SU-DHL-6 (cell line): Measurements from ENCODE around the gene MIOS.

Experiments used
- H2AFZ ChIP-seq: fragments of 200-600 bp; sonication (generic); 2 replicates; pipeline ENCODE4 v1.6.1; 2014; ENCODE audit warnings: low read depth, mild to moderate bottlenecking, moderate library complexity, mixed read lengths, antibody characterized with exemption, low read length; ENCODE audit not compliant: severe bottlenecking
- H3F3A ChIP-seq: fragments of 200-600 bp; shearing (Covaris generic); 2 replicates; pipeline ENCODE4 v1.6.0; 2016; ENCODE audit warnings: antibody characterized with exemption, mild to moderate bottlenecking; ENCODE audit not compliant: insufficient read depth
- H3K27ac ChIP-seq: fragments of 200-600 bp; sonication (generic); 2 replicates; pipeline ENCODE4 v1.5.1; 2016; ENCODE audit warnings: low read depth, mild to moderate bottlenecking, low read length, moderate library complexity, mixed read lengths
- H3K27me3 ChIP-seq: fragments of 200-600 bp; sonication (generic), shearing (Covaris generic); 2 replicates; pipeline ENCODE4 v1.6.0; 2014; ENCODE audit warnings: mild to moderate bottlenecking, low read length
- H3K36me3 ChIP-seq: fragments of 200-600 bp; sonication (generic); 2 replicates; pipeline ENCODE4 v1.6.1; 2014; ENCODE audit warnings: mild to moderate bottlenecking, low read length, mixed read lengths
- H3K4me2 ChIP-seq: fragments of 300-600, 200-600 bp; shearing (Covaris generic), sonication (generic); 2 replicates; pipeline ENCODE4 v1.6.0; 2014; ENCODE audit warnings: low read length, low read depth, mild to moderate bottlenecking; ENCODE audit not compliant: poor library complexity, severe bottlenecking
- H3K4me3 ChIP-seq: fragments of 200-600 bp; sonication (generic); 2 replicates; pipeline ENCODE4 v1.5.1; 2014; ENCODE audit warnings: antibody characterized with exemption, low read length, mild to moderate bottlenecking, mixed read lengths; ENCODE audit not compliant: insufficient read depth, poor library complexity, severe bottlenecking
- H3K79me2 ChIP-seq: fragments of 200-600 bp; sonication (generic); 2 replicates; pipeline ENCODE4 v1.6.1; 2014; ENCODE audit warnings: mild to moderate bottlenecking, low read length, moderate library complexity; ENCODE audit not compliant: insufficient read depth
- H3K9ac ChIP-seq: fragments of 200-600 bp; sonication (generic); 2 replicates; pipeline ENCODE4 v1.7.0; 2014; ENCODE audit warnings: mild to moderate bottlenecking, low read length
- H3K9me2 ChIP-seq: fragments of 200-600 bp; sonication (generic); replicated peaks from 2 replicates; pipeline ENCODE4 v1.6.1; 2014; ENCODE audit warnings: low read length; ENCODE audit not compliant: insufficient read depth
- H3K9me3 ChIP-seq: fragments of 200-600 bp; sonication (generic); 2 replicates; pipeline ENCODE4 v1.6.1; 2014; ENCODE audit warnings: low read length, mixed read lengths; ENCODE audit not compliant: insufficient read depth
- H4K20me1 ChIP-seq: fragments of 200-600 bp; sonication (generic); 2 replicates; pipeline ENCODE4 v1.6.1; 2014; ENCODE audit warnings: low read depth, mild to moderate bottlenecking, antibody characterized with exemption, low read length, moderate library complexity, mixed read lengths
- CTCF ChIP-seq: fragments of 200-600 bp; sonication (generic); IDR thresholded peaks from one replicate; pipeline ENCODE4 v1.5.1; 2017; ENCODE audit warnings: antibody characterized with exemption, mild to moderate bottlenecking, low read length, moderate library complexity; ENCODE audit not compliant: insufficient read depth, poor library complexity, severe bottlenecking
- EZH2phosphoT487 ChIP-seq: fragments of 200-600 bp; sonication (generic), shearing (Covaris generic); conservative IDR thresholded peaks from 2 replicates; pipeline ENCODE4 v1.6.1; 2018; ENCODE audit warnings: mild to moderate bottlenecking, antibody characterized with exemption, low read length, moderate library complexity, mixed read lengths

Gene MIOS

GRCh38 chr7:7596176-7596575 is 29.5 kb downstream of the MIOS start:
- Histone ChIP-seq H3K27me3 (no peaks in the 10 kb centered on the region), H3K4me3 (no peak overlapping the region), H3K27ac (no peak overlapping the region), H3K9me2 (no peaks in the 10 kb centered on the region), H3K36me3 (peaks cover 50% of the 10 kb centered on the region), H3K4me2 (no peak overlapping the region), H3F3A (peaks cover 13% of the 10 kb centered on the region; the same call in 1 of the 2 replicates), H3K79me2 (no peaks in the 10 kb centered on the region), H2AFZ (no peak overlapping the region), H4K20me1 (0 out of 2 replicates have a peak, but pooled peaks cover 3% of the 10 kb centered on the region), H3K9ac (no peak overlapping the region), H3K9me3 (no peaks in the 10 kb centered on the region)
- TF ChIP-seq CTCF (no peak), EZH2phosphoT487 (no peak)

GRCh38 chr7:7607010-7607409 is 40.3 kb downstream of the MIOS start:
- Histone ChIP-seq H3K36me3 (peaks cover 40% of the 10 kb centered on the region), H3K27ac (no peak overlapping the region), H3K27me3 (no peaks in the 10 kb centered on the region), H4K20me1 (no peaks in the 10 kb centered on the region), H3K9me3 (no peaks in the 10 kb centered on the region), H3K4me3 (no peak overlapping the region), H3K9me2 (no peaks in the 10 kb centered on the region), H3F3A (no peaks in the 10 kb centered on the region), H2AFZ (no peak overlapping the region), H3K4me2 (no peak overlapping the region), H3K9ac (no peak overlapping the region), H3K79me2 (no peaks in the 10 kb centered on the region)
- TF ChIP-seq CTCF (no peak), EZH2phosphoT487 (no peak)

- H3K27ac ChIP-seq: no peak overlapping the region
- no peaks in the 10 kb centered on the region for H3F3A ChIP-seq
- no peaks in the 10 kb centered on the region for H3K9me2 ChIP-seq
- H2AFZ ChIP-seq: no peak overlapping the region
- H3K9ac ChIP-seq: no peak overlapping the region
- H3K4me2 ChIP-seq: no peak overlapping the region
- H3K27me3 ChIP-seq: no peaks in the 10 kb centered on the region
- H3K4me3 ChIP-seq: no peak overlapping the region
- H4K20me1 ChIP-seq: no peaks in the 10 kb centered on the region
- peaks cover 40% of the 10 kb centered on the region for H3K36me3 ChIP-seq
- no peaks in the 10 kb centered on the region for H3K79me2 ChIP-seq
- no peak for TF ChIP-seq CTCF
- TF ChIP-seq EZH2phosphoT487: no peak
- H3K9me3 ChIP-seq: no peaks in the 10 kb centered on the region
These were observed 42.6 kb downstream of the MIOS start for GRCh38 chr7:7609330-7609729.
